Measurements from ENCODE around the gene ASTN2. TPM values are rescaled to one million over a fixed set of nuclear protein-coding genes. Genes with fewer than 3 reads are reported as not detected.

The ASTN2 gene
- total and polyA plus RNA-seq, 9 of the 15 experiments (the other 6 are each of a cell fraction or from before 2014, with no cell fraction given), result 0.56 to 3.5 (median 1.9) TPM

DNA sequence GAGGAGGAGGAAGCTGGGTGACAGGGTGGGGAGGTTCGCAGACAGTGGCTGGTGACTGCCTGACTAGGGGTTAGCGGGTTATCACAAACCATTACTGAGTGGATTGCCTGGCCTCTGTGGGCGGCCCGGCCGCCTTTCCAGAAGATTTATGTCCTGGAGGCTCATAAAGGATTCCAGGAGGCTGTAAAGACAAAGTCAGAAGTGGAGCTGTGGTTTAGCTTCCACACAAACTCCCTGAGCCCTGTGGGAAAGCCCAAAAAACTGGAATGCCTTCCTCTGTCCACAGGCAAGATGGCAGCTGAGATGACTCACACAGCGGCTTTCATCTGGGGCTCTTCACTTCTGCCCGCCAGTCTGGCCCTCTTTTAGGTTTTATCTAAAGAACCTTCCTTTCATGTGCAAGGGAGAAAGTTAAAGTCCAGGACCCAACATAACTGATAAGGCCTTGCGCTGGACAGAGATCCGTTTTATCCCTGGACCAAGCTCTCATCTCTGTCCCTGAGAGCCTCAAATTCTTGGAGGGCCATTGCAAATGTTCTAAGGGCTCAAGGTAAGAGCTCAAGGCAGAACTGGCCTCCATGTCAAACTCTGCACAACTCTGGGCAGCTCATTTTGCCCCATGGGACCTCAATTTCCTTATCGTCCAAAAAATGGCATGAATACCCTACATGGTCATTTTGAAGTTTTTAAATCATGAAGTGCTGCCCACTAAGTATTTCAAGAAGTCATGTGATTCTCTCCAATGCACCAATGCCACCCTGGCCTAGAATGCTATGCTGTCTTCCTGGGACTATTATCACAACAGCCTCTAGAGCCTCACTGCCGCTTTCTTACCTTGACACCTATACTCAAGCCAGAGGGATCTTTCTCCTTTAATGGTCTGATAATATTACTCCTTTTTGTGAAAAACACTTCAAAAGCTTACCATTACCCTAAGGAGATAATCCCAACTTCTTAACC, 977.2 kb downstream of the ASTN2 start (continued):
- TF ChIP-seq ZNF280A (IDR thresholded peaks at IDR 0.05; ENCODE audit: low read depth, partially characterized antibody) (no peak), GTF2A2 (tag; IDR thresholded peaks at IDR 0.05) (no peak), NR3C1 (CRISPR knock-in tag; IDR thresholded peaks at IDR 0.05) (no peak), TCFL5 (CRISPR knock-in tag; conservative IDR thresholded peaks at IDR 0.05) (peak; percentile 19; the same call in 1 of the 2 replicates), ZNF175 (CRISPR knock-in tag; IDR thresholded peaks at IDR 0.05; ENCODE audit: low read depth) (peak; percentile 69), RNF2 (IDR thresholded peaks at IDR 0.05) (peak; percentile 10; the same call in 1 of the 2 replicates), SIN3A (IDR thresholded peaks at IDR 0.05; ENCODE audit: borderline replicate concordance in 2 of 2, control insufficient read depth in 1 of 2, low read depth in 2 of 2, low read length in 2 of 2) (no peak), ZNF609 (CRISPR knock-in tag; IDR thresholded peaks at IDR 0.05; ENCODE audit: borderline replicate concordance) (no peak), TFAM (CRISPR knock-in tag; conservative IDR thresholded peaks at IDR 0.05) (no peak), RBM34 (IDR thresholded peaks at IDR 0.05; ENCODE audit: borderline replicate concordance, insufficient read depth, low read length) (no peak), CBFA2T2 (conservative IDR thresholded peaks at IDR 0.05) (peak; percentile 71), NUFIP1 (IDR thresholded peaks at IDR 0.05; ENCODE audit: partially characterized antibody) (no peak), MBD2 (IDR thresholded peaks at IDR 0.05; ENCODE audit: borderline replicate concordance, low read depth) (no peak; the same call in 1 of the 2 replicates), ZFPM2 (CRISPR knock-in tag; IDR thresholded peaks at IDR 0.05) (no peak), MEF2A (IDR thresholded peaks at IDR 0.05; ENCODE audit: control insufficient read depth, low read depth, low read length) (no peak), ASH1L (IDR thresholded peaks at IDR 0.05; ENCODE audit: borderline replicate concordance, low read depth, partially characterized antibody) (no peak), CHD1 (IDR thresholded peaks at IDR 0.05; ENCODE audit: low read length) (no peak), SMARCB1 (IDR thresholded peaks at IDR 0.05; ENCODE audit: insufficient read length, low read depth) (no peak), ZSCAN29 (IDR thresholded peaks at IDR 0.05) (no peak), PHB2 (IDR thresholded peaks at IDR 0.05; ENCODE audit: low read depth) (no peak), ETV5 (CRISPR knock-in tag; IDR thresholded peaks at IDR 0.05; ENCODE audit: low read depth) (peak; percentile 32), ZNF408 (CRISPR knock-in tag; IDR thresholded peaks at IDR 0.05; ENCODE audit: low read depth) (no peak), NCOA1 (IDR thresholded peaks at IDR 0.05; ENCODE audit: low read depth) (no peak; the same call in 1 of the 2 replicates)

Measured in K562 (cell line).